ENCODE data around the gene KLHL21.

DNA sequence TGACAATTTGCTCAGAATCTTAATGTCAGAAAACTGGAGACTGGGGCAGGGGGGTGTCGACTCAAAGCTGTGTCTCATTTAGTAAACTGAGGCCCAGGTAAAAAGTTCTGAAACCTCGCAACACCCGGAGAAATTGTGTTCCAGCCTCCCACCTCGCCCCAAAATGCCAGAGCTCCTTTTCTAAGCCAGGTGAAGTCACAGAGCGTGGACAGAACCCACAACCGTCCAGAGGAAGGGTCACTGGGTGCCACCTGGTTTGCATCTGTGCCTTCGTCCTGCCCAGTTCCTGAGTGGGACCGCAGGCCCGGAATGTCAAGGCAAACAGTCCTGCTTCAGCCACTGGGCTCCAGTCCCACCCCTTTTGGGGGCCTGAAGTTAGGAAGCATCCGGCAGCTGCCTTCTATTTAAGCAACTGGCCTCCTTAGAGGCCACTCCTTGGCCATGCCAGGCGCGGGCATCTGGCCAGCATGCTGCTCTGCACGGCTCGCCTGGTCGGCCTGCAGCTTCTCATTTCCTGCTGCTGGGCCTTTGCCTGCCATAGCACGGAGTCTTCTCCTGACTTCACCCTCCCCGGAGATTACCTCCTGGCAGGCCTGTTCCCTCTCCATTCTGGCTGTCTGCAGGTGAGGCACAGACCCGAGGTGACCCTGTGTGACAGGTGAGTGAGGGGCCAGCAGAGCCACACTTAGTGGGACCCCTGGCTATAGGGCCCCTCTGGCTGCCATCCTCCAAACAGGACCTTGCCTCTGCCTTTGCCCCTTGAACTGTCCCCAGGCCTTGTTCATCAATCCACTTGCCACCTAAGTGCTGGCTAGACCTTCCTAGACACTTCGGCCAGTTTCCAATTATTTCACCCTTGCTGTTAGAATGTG lies 47.5 kb downstream of the KLHL21 start, which contains the start of gene TAS1R1:
- TF ChIP-seq, protein P1, sequence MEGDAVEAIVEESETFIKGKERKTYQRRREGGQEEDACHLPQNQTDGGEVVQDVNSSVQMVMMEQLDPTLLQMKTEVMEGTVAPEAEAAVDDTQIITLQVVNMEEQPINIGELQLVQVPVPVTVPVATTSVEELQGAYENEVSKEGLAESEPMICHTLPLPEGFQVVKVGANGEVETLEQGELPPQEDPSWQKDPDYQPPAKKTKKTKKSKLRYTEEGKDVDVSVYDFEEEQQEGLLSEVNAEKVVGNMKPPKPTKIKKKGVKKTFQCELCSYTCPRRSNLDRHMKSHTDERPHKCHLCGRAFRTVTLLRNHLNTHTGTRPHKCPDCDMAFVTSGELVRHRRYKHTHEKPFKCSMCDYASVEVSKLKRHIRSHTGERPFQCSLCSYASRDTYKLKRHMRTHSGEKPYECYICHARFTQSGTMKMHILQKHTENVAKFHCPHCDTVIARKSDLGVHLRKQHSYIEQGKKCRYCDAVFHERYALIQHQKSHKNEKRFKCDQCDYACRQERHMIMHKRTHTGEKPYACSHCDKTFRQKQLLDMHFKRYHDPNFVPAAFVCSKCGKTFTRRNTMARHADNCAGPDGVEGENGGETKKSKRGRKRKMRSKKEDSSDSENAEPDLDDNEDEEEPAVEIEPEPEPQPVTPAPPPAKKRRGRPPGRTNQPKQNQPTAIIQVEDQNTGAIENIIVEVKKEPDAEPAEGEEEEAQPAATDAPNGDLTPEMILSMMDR (IDR thresholded peaks at IDR 0.05; ENCODE audit: insufficient read depth, low read length, poor library complexity, severe bottlenecking): no peak
- TF ChIP-seq EZH2phosphoT487 (conservative IDR thresholded peaks at IDR 0.05; ENCODE audit: low read length): no peak
